GM12878 (cell line): ENCODE measurements around the gene CATSPER3. TPM values are rescaled to one million over a fixed set of nuclear protein-coding genes. Genes with fewer than 3 reads are reported as not detected.

Experiments
- ATAC-seq: fragments of 200-7000 bp; cut with Tn5 transposase; 3 replicates; pipeline ENCODE4 v1.9.1; 2020; ENCODE audit warnings: mild to moderate bottlenecking, moderate library complexity
- BruUV-seq: library from RNA; stranded (reverse); fragments of 400-500 nt; replicated peaks from 2 replicates; lab custom pipeline; 2021; lab: Mats Ljungman, UMichigan
- CTCF ChIA-PET: fragments of 300-600 bp; sonication (Branson Sonifier 250); formaldehyde crosslinking; extraction: SDS; loops from one replicate; lab custom pipeline; 2021; ENCODE audit warnings: inconsistent platforms; lab: Yijun Ruan, JAX
- POLR2A ChIA-PET: fragments of 350-600 bp; formaldehyde crosslinking; extraction: SDS; loops from one replicate; lab custom pipeline; 2021; ENCODE audit warnings: inconsistent platforms; lab: Charles Lee
- RAD21 ChIA-PET: fragments of 300-600 bp; sonication (Branson Sonifier 250); formaldehyde crosslinking; loops from one replicate; lab custom pipeline; 2023; ENCODE audit warnings: antibody characterized with exemption; ENCODE audit not compliant: unreplicated experiment; lab: Charles Lee
- SMC1A ChIA-PET: fragments of 300-600 bp; sonication (Branson Sonifier 250); formaldehyde crosslinking; loops from one replicate; lab custom pipeline; 2023; ENCODE audit not compliant: unreplicated experiment, uncharacterized antibody; lab: Charles Lee
- DNase-seq: peaks from one replicate; pipeline ENCODE4 v3.0.0-alpha.2; 2011; ENCODE audit warnings: low read depth, low spot score
- FAIRE-seq: peaks from 3 replicates; lab custom pipeline; 2011; peaks lifted over from hg19 to GRCh38; lab: Jason Lieb, UNC
- H2AFZ ChIP-seq: 2 replicates; pipeline ENCODE4 v1.6.0; 2011; ENCODE audit warnings: low read depth, low read length, control low read depth; ENCODE audit not compliant: control insufficient read depth
- H3K27ac ChIP-seq: 2 replicates; pipeline ENCODE4 v1.5.1; 2011; ENCODE audit warnings: control low read depth; ENCODE audit not compliant: control insufficient read depth, insufficient read depth
- H3K27me3 ChIP-seq, 2 experiments: replicated peaks in 1 of 2; 2 replicates each; pipeline versions ENCODE4 v1.6.0 to v1.6.1; 2011; ENCODE audit warnings: low read length in 1 of 2; ENCODE audit not compliant: control insufficient read depth in 2 of 2, insufficient read depth in 2 of 2
- H3K36me3 ChIP-seq, 2 experiments: 2 replicates each; pipeline ENCODE4 v1.5.1; 2011; ENCODE audit warnings: low read length in 1 of 2; ENCODE audit not compliant: control insufficient read depth in 2 of 2, insufficient read depth in 2 of 2
- H3K4me1 ChIP-seq: 2 replicates; pipeline ENCODE4 v1.6.1; 2011; ENCODE audit warnings: mild to moderate bottlenecking, low read length, moderate library complexity, mixed read lengths; ENCODE audit not compliant: control insufficient read depth, insufficient read depth
- H3K4me2 ChIP-seq: 2 replicates; pipeline ENCODE4 v1.6.0; 2011; ENCODE audit warnings: control low read depth; ENCODE audit not compliant: control insufficient read depth, insufficient read depth
- H3K4me3 ChIP-seq: fragments of 200-600 bp; sonication (generic); 2 replicates; pipeline ENCODE4 v1.5.1; 2016
- H3K79me2 ChIP-seq: 2 replicates; pipeline ENCODE4 v1.6.0; 2011; ENCODE audit warnings: low read length; ENCODE audit not compliant: control insufficient read depth, insufficient read depth
- H3K9ac ChIP-seq: 2 replicates; pipeline ENCODE4 v1.8.0; 2011; ENCODE audit warnings: low read length, control low read depth, mixed read lengths; ENCODE audit not compliant: control insufficient read depth, insufficient read depth
- H3K9me3 ChIP-seq: replicated peaks from 3 replicates; pipeline ENCODE4 v1.5.1; 2011; ENCODE audit warnings: mild to moderate bottlenecking, low read length; ENCODE audit not compliant: control insufficient read depth, insufficient read depth
- H4K20me1 ChIP-seq: 2 replicates; pipeline ENCODE4 v1.6.0; 2011; ENCODE audit not compliant: control insufficient read depth, insufficient read depth
- CBX3 ChIP-seq: fragments of 200-600 bp; sonication (generic); IDR thresholded peaks from 2 replicates; pipeline ENCODE4 v1.6.1; 2016; ENCODE audit warnings: low read depth, borderline replicate concordance
- DPF2 ChIP-seq: fragments of 450-650 bp; IDR thresholded peaks from 2 replicates; pipeline ENCODE4 v1.6.1; 2017; ENCODE audit warnings: mild to moderate bottlenecking
- GABPA ChIP-seq: IDR thresholded peaks from 2 replicates; pipeline ENCODE4 v1.6.1; 2014; ENCODE audit warnings: antibody characterized with exemption, low read depth, mild to moderate bottlenecking, inconsistent platforms
- HDAC2 ChIP-seq: fragments of 200-600 bp; sonication (generic); IDR thresholded peaks from 2 replicates; pipeline ENCODE4 v1.6.1; 2017
- IKZF2 ChIP-seq, 2 experiments: fragments of 450-650 bp; IDR thresholded peaks; 2 replicates each; pipeline ENCODE4 v1.6.1; 2017; ENCODE audit warnings: mild to moderate bottlenecking in 2 of 2, moderate library complexity in 2 of 2
- JUNB ChIP-seq: IDR thresholded peaks from 2 replicates; pipeline ENCODE4 v1.6.1; 2016; ENCODE audit warnings: antibody characterized with exemption, mild to moderate bottlenecking
- MYB ChIP-seq: fragments of 150-350 bp; IDR thresholded peaks from 2 replicates; pipeline ENCODE4 v1.6.1; 2014; ENCODE audit warnings: mild to moderate bottlenecking, low read depth, low read length, borderline replicate concordance
- NFIC ChIP-seq: IDR thresholded peaks from 2 replicates; pipeline ENCODE4 v1.6.1; 2012; ENCODE audit warnings: low read depth, mild to moderate bottlenecking, inconsistent platforms, low read length, moderate library complexity
- NR2C2 ChIP-seq: IDR thresholded peaks from 2 replicates; pipeline ENCODE4 v1.6.1; 2011; ENCODE audit warnings: borderline replicate concordance, low read depth; ENCODE audit not compliant: control insufficient read depth, insufficient read length
- NRF1 ChIP-seq: conservative IDR thresholded peaks from 2 replicates; pipeline ENCODE4 v1.6.1; 2011; ENCODE audit warnings: mild to moderate bottlenecking, low read depth, low read length, improper control_type of control experiment
- POLR2AphosphoS5 ChIP-seq: IDR thresholded peaks from 2 replicates; pipeline ENCODE4 v1.6.1; 2011; ENCODE audit warnings: mild to moderate bottlenecking, low read length, inconsistent platforms
- SIX5 ChIP-seq: IDR thresholded peaks from 2 replicates; pipeline ENCODE4 v1.6.1; 2011; ENCODE audit warnings: mild to moderate bottlenecking, low read depth, low read length, moderate library complexity; ENCODE audit not compliant: severe bottlenecking
- TAF1 ChIP-seq: IDR thresholded peaks from 2 replicates; pipeline ENCODE4 v1.6.1; 2011; ENCODE audit warnings: mild to moderate bottlenecking, low read depth, low read length, borderline replicate concordance
- ZSCAN29 ChIP-seq: fragments of 450-650 bp; IDR thresholded peaks from 2 replicates; pipeline ENCODE4 v1.6.1; 2017; ENCODE audit warnings: mild to moderate bottlenecking, moderate library complexity
- WGBS: methylation state at CpG from one replicate; pipeline ENCODE4 v1.1.6; 2016; ENCODE audit warnings: low lambda C conversion rate; ENCODE audit not compliant: insufficient replicate concordance, insufficient coverage; ENCODE audit errors: missing lambda C conversion rate; 5-methylcytosine and 5-hydroxymethylcytosine counted together
- in situ Hi-C: fragments of 300-500 bp; cut with MboI; formaldehyde crosslinking; loops from 9 replicates; pipeline ENCODE4 v1.14.3; 2018; ENCODE audit warnings: mixed read lengths
- intact Hi-C: fragments of 100-400 bp; cut with micrococcal nuclease; formaldehyde crosslinking; loops from one replicate; pipeline ENCODE4 v1.14.2; 2022; ENCODE audit not compliant: unreplicated experiment
- polyA plus RNA-seq, 11 experiments: library from polyadenylated mRNA; depleted of rRNA in 4 of 11; unstranded in 6 of 11; stranded (reverse) in 5 of 11; fragments of >200 nt; fragmentation: Nextera tagmentation in 4 of 11; fragmentation: Illumina TruSeq in 1 of 11; extraction: Ambion mirVana in 4 of 11; extraction: Trizol in 1 of 11; gene quantifications; 1 replicate in 1 of 11; 2 replicates in 10 of 11; pipeline versions ENCODE4 v1.2.1 to v1.2.3, GENCODE V29; 2011 to 2016; ENCODE audit warnings: inconsistent platforms in 2 of 11, missing spikeins in 2 of 11, low read depth in 1 of 11
- total RNA-seq, 4 experiments: library from RNA; depleted of rRNA in 3 of 4; stranded (reverse); fragments of >200 nt in 3 of 4; fragmentation: Illumina TruSeq in 1 of 4; extraction: Trizol in 1 of 4; gene quantifications; 2 replicates each; pipeline versions ENCODE4 v1.2.1 to v1.2.3, GENCODE V29; 2013 to 2021
- TF ChIP-seq, protein P1 (sequence below): fragments of 450-650 bp; formaldehyde crosslinking; IDR thresholded peaks from 2 replicates; pipeline ENCODE4 v1.4.0; 2020; ENCODE audit warnings: mild to moderate bottlenecking, moderate library complexity

The CATSPER3 gene
- total and polyA plus RNA-seq, 10 of the 15 experiments (the other 5 are each of a cell fraction or from before 2014, with no cell fraction given) = 0.06 to 0.38 (median 0.13) TPM; not detected in 4

DNA sequence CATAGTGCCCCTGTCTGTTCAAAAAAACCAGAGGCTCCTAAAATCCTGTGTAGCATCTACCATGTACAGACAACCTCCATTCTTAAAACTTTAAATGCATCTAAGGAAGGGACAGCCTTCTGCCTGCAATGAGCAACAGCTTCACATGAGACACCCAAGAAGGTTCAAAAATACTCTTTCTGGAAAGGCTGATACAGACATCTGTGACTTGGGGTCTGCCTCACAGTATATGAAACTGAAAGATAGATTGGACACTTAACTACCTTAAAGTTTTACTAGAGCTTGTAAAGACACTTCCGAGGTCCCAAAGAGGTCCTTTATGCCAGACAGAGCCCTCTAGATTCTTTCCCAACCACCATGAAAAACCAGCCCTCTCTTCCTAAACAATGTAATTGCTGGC lies 28.2 kb upstream of the CATSPER3 start (continued):
- TF ChIP-seq, protein P1, sequence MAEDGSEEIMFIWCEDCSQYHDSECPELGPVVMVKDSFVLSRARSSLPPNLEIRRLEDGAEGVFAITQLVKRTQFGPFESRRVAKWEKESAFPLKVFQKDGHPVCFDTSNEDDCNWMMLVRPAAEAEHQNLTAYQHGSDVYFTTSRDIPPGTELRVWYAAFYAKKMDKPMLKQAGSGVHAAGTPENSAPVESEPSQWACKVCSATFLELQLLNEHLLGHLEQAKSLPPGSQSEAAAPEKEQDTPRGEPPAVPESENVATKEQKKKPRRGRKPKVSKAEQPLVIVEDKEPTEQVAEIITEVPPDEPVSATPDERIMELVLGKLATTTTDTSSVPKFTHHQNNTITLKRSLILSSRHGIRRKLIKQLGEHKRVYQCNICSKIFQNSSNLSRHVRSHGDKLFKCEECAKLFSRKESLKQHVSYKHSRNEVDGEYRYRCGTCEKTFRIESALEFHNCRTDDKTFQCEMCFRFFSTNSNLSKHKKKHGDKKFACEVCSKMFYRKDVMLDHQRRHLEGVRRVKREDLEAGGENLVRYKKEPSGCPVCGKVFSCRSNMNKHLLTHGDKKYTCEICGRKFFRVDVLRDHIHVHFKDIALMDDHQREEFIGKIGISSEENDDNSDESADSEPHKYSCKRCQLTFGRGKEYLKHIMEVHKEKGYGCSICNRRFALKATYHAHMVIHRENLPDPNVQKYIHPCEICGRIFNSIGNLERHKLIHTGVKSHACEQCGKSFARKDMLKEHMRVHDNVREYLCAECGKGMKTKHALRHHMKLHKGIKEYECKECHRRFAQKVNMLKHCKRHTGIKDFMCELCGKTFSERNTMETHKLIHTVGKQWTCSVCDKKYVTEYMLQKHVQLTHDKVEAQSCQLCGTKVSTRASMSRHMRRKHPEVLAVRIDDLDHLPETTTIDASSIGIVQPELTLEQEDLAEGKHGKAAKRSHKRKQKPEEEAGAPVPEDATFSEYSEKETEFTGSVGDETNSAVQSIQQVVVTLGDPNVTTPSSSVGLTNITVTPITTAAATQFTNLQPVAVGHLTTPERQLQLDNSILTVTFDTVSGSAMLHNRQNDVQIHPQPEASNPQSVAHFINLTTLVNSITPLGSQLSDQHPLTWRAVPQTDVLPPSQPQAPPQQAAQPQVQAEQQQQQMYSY (CRISPR knock-in tag) = no peak
- no peak for TF ChIP-seq HDAC2

DNA sequence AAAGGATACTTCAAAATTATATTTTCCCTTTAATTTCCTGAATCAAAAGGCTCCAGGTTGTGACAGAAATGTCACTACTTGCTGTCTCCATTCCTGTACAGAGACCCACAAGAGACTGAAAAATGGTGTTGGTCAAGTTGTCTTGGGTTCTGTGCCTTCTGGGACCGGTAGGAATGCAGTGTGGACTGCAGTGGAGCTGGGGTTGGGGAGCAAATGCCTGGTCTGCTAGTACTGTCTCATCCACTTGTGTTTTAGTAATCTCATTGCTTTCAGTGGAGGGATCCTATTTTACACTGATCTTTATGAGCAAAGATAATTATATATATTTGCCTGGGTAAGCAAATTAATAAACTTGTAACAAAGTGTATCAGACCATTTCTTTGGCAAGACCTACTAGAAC lies 24.2 kb upstream of the CATSPER3 start:
- TF ChIP-seq TAF1 (no peak), NFIC (no peak), NR2C2 (no peak), SIX5 (no peak), IKZF2 (IDR thresholded peaks at IDR 0.05) (no peak), DPF2 (no peak), NRF1 (no peak), JUNB (no peak), GABPA (no peak), POLR2AphosphoS5 (no peak), CBX3 (no peak), ZSCAN29 (no peak), MYB (no peak)
- no peak overlapping the region for H2AFZ ChIP-seq
- H4K20me1 ChIP-seq = no peaks in the 10 kb centered on the region
- H3K4me2 ChIP-seq = no peak overlapping the region
- no peaks in the 10 kb centered on the region for H3K79me2 ChIP-seq
- ChIA-PET RAD21 (no interaction called here), SMC1A (no interaction called here), CTCF (no interaction called here), POLR2A (no interaction called here)
- no peak overlapping the region for H3K9ac ChIP-seq
- H3K4me3 ChIP-seq = no peak overlapping the region
- 94% methylated on average over 1 of the region's 1 CpG for WGBS
- in situ Hi-C loops = no loop called here
- H3K9me3 ChIP-seq = no peaks in the 10 kb centered on the region
- ATAC-seq = no peak
- DNase-seq = no peak
- no peaks in the 10 kb centered on the region for H3K27me3 ChIP-seq
- BruUV-seq = no TSS peak
- no peaks in the 10 kb centered on the region for H3K4me1 ChIP-seq
- H3K36me3 ChIP-seq = no peaks in the 10 kb centered on the region
- intact Hi-C loops = no loop called here
- no peak for FAIRE-seq
- H3K27ac ChIP-seq = no peak overlapping the region
